Gastroesophageal sphincter (tissue), 4 donors: Measurements from ENCODE around the gene RNF32. TPM values are rescaled to one million over a fixed set of nuclear protein-coding genes. Genes with fewer than 3 reads are reported as not detected.

Experiments
- ATAC-seq: fragments of 150-250 bp; one replicate; pipeline ENCODE4 v1.9.1; 2016; ENCODE audit warnings: mild to moderate bottlenecking, moderate library complexity
- H3K27ac ChIP-seq, 4 donors: fragments of 200-600 bp; sonication (generic) in 3 of 4; 1 replicate in 3 of 4; 2 replicates in 1 of 4; pipeline ENCODE4 v1.5.1; 2016 to 2019
- H3K27me3 ChIP-seq: fragments of 200-600 bp; sonication (generic); one replicate; pipeline ENCODE4 v1.5.1; 2019
- H3K36me3 ChIP-seq, 2 donors: fragments of 200-600 bp; sonication (generic); one replicate each; pipeline ENCODE4 v1.5.1; 2019; ENCODE audit warnings: control low read depth in 1 of 2
- H3K4me1 ChIP-seq, 3 donors: fragments of 200-600 bp; sonication (generic); 1 replicate in 2 of 3; 2 replicates in 1 of 3; pipeline ENCODE4 v1.5.1; 2016 to 2019; ENCODE audit warnings: control low read depth in 2 of 3
- H3K4me3 ChIP-seq, 2 donors: fragments of 200-600 bp; sonication (generic); one replicate each; pipeline ENCODE4 v1.5.1; 2019; ENCODE audit warnings: mild to moderate bottlenecking in 1 of 2, moderate library complexity in 1 of 2
- H3K9me3 ChIP-seq, 3 donors: fragments of 200-600 bp; sonication (generic); one replicate each; pipeline ENCODE4 v1.5.1; 2017 to 2019; ENCODE audit warnings: control low read depth in 2 of 3
- CTCF ChIP-seq, 4 experiments: fragments of 200-600 bp in 2 of 4; fragments of 450-650 bp in 2 of 4; sonication (generic) in 1 of 4; IDR thresholded peaks; one replicate each; pipeline ENCODE4 v1.5.1; 2017 to 2019; ENCODE audit warnings: antibody characterized with exemption in 4 of 4, mild to moderate bottlenecking in 2 of 4, moderate library complexity in 2 of 4
- EP300 ChIP-seq: sonication (generic); formaldehyde crosslinking; IDR thresholded peaks from one replicate; pipeline ENCODE4 v1.6.1; 2017; ENCODE audit warnings: antibody characterized with exemption, mild to moderate bottlenecking
- POLR2A ChIP-seq, 2 donors: fragments of 450-650 bp; IDR thresholded peaks; one replicate each; pipeline ENCODE4 v1.6.1; 2017; ENCODE audit warnings: antibody characterized with exemption in 2 of 2, mild to moderate bottlenecking in 2 of 2, moderate library complexity in 1 of 2
- POLR2AphosphoS5 ChIP-seq: sonication (generic); formaldehyde crosslinking; IDR thresholded peaks from one replicate; pipeline ENCODE4 v1.6.1; 2017; ENCODE audit warnings: antibody characterized with exemption
- WGBS, 2 donors: methylation state at CpG; one replicate each; pipeline ENCODE4 v1.1.5; 2018; ENCODE audit warnings: low coverage in 1 of 2; 5-methylcytosine and 5-hydroxymethylcytosine counted together
- total RNA-seq, 4 donors: library from RNA; depleted of rRNA; stranded (reverse); fragments of >200 nt; gene quantifications; one replicate each; pipeline ENCODE4 v1.1.0, GENCODE V29; 2016

Gene RNF32
- total RNA-seq, 4 donors from 2014 or later: 0.35 to 0.67 TPM; not detected in 2

GRCh38 chr7:156652886-156653568 lies 12.5 kb downstream of the RNF32 start:
- TF ChIP-seq EP300 (no peak), CTCF (IDR thresholded peaks at IDR 0.05) (no peak), POLR2AphosphoS5 (no peak)
- Histone ChIP-seq H3K4me1 (no peaks in the 10 kb centered on the region), H3K27ac (no peak overlapping the region), H3K36me3 (no peaks in the 10 kb centered on the region), H3K9me3 (no peaks in the 10 kb centered on the region), H3K4me3 (no peak overlapping the region), H3K27me3 (peaks cover 75% of the 10 kb centered on the region)
- 90 to 96% methylated on average over 8 of the region's 8 CpGs for WGBS, 2 donors
- no peak for ATAC-seq

GRCh38 chr7:156654511-156655234 lies 14.1 kb downstream of the RNF32 start:
- WGBS, 2 donors: 76 to 79% methylated on average over 10 of the region's 10 CpGs
- TF ChIP-seq CTCF (IDR thresholded peaks at IDR 0.05) (no peak), EP300 (no peak), POLR2A (IDR thresholded peaks at IDR 0.05) (no peak)

GRCh38 chr7:156655251-156655650 lies 14.7 kb downstream of the RNF32 start:
- no peak overlapping the region for H3K27ac ChIP-seq
- no peak for TF ChIP-seq POLR2A (IDR thresholded peaks at IDR 0.05)
- no peak for TF ChIP-seq CTCF (IDR thresholded peaks at IDR 0.05)
- TF ChIP-seq POLR2AphosphoS5: no peak
- no peak for TF ChIP-seq EP300
- WGBS, 2 donors: 81 to 82% methylated on average over 6 of the region's 6 CpGs
- no peaks in the 10 kb centered on the region for H3K36me3 ChIP-seq
- H3K4me1 ChIP-seq: no peaks in the 10 kb centered on the region
- H3K4me3 ChIP-seq: no peak overlapping the region
- peaks cover 76% of the 10 kb centered on the region for H3K27me3 ChIP-seq
- H3K9me3 ChIP-seq: no peaks in the 10 kb centered on the region
- ATAC-seq: no peak

More at GRCh38 chr7:156654511-156655234, 14.1 kb downstream of the RNF32 start:
- Histone ChIP-seq H3K9me3 (no peaks in the 10 kb centered on the region), H3K27ac (no peak overlapping the region), H3K4me3 (no peak overlapping the region), H3K36me3 (no peaks in the 10 kb centered on the region), H3K4me1 (no peaks in the 10 kb centered on the region), H3K27me3 (peaks cover 82% of the 10 kb centered on the region)
- no peak for ATAC-seq

GRCh38 chr7:156655983-156656382 lies 15.4 kb downstream of the RNF32 start:
- Histone ChIP-seq H3K4me3 (no peak overlapping the region), H3K27ac (no peak overlapping the region), H3K9me3 (no peaks in the 10 kb centered on the region), H3K36me3 (no peaks in the 10 kb centered on the region), H3K27me3 (peaks cover 69% of the 10 kb centered on the region), H3K4me1 (no peaks in the 10 kb centered on the region)
- no peak for ATAC-seq
- 51 to 81% methylated on average over 4 of the region's 4 CpGs for WGBS, 2 donors
- TF ChIP-seq EP300: no peak
- TF ChIP-seq POLR2AphosphoS5: no peak
- no peak for TF ChIP-seq POLR2A (IDR thresholded peaks at IDR 0.05)
- TF ChIP-seq CTCF (IDR thresholded peaks at IDR 0.05): no peak

GRCh38 chr7:156656598-156656997 lies 16.0 kb downstream of the RNF32 start:
- ATAC-seq: no peak
- TF ChIP-seq POLR2AphosphoS5 (no peak), CTCF (IDR thresholded peaks at IDR 0.05) (no peak), POLR2A (IDR thresholded peaks at IDR 0.05) (no peak), EP300 (no peak)
- Histone ChIP-seq H3K27me3 (peaks cover 63% of the 10 kb centered on the region), H3K4me1 (no peaks in the 10 kb centered on the region), H3K9me3 (no peaks in the 10 kb centered on the region), H3K27ac (no peak overlapping the region), H3K4me3 (no peak overlapping the region), H3K36me3 (no peaks in the 10 kb centered on the region)
- 56 to 64% methylated on average over 4 to 7 of the region's 7 CpGs for WGBS, 2 donors
